ENCODE measurements around the gene ADAM12. TPM values are rescaled to one million over a fixed set of nuclear protein-coding genes. Genes with fewer than 3 reads are reported as not detected.

The ADAM12 gene
- polyA plus RNA-seq, 3 donors = 0.05 TPM; not detected in 2

GRCh38 chr10:126235979-126236851, 152.1 kb downstream of the ADAM12 start:
- no peaks in the 10 kb centered on the region for H3K79me2 ChIP-seq (ENCODE audit: insufficient read depth, low read length)
- no peak overlapping the region for H3K4me3 ChIP-seq (replicated peaks in 1 of 3; ENCODE audit: low read depth in 2 of 3, low read length in 3 of 3)
- no peaks in the 10 kb centered on the region for H4K20me1 ChIP-seq (ENCODE audit: insufficient read depth, low read length)
- TF ChIP-seq, protein P1, sequence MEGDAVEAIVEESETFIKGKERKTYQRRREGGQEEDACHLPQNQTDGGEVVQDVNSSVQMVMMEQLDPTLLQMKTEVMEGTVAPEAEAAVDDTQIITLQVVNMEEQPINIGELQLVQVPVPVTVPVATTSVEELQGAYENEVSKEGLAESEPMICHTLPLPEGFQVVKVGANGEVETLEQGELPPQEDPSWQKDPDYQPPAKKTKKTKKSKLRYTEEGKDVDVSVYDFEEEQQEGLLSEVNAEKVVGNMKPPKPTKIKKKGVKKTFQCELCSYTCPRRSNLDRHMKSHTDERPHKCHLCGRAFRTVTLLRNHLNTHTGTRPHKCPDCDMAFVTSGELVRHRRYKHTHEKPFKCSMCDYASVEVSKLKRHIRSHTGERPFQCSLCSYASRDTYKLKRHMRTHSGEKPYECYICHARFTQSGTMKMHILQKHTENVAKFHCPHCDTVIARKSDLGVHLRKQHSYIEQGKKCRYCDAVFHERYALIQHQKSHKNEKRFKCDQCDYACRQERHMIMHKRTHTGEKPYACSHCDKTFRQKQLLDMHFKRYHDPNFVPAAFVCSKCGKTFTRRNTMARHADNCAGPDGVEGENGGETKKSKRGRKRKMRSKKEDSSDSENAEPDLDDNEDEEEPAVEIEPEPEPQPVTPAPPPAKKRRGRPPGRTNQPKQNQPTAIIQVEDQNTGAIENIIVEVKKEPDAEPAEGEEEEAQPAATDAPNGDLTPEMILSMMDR (IDR thresholded peaks at IDR 0.05) = no peak
- Mint-ChIP-seq H3K4me3 (no peak overlapping the region), H3K36me3 (no peaks in the 10 kb centered on the region), H3K4me1 (no peaks in the 10 kb centered on the region), H3K27me3 (ENCODE audit: low read depth in 3 of 3) (peaks cover 0 to 2% (median 1%) of the 10 kb centered on the region in 3 donors), H3K9me3 (peaks cover 0 to 4% (median 2%) of the 10 kb centered on the region in 7 donors), H3K27ac (no peak overlapping the region)
- H2AFZ ChIP-seq (ENCODE audit: insufficient read depth, low read depth, low read length, poor library complexity, severe bottlenecking) = no peak overlapping the region
- no peak overlapping the region for H3K4me2 ChIP-seq (replicated peaks; ENCODE audit: extremely low read depth, low read length, poor library complexity, severe bottlenecking)
- no peaks in the 10 kb centered on the region for H3K36me3 ChIP-seq (replicated peaks in 1 of 2; ENCODE audit: control insufficient read depth in 1 of 2, insufficient read depth in 2 of 2, low read length in 2 of 2)
- WGBS (ENCODE audit: insufficient coverage) = 95% methylated on average over 12 of the region's 12 CpGs
- H3K27ac ChIP-seq (ENCODE audit: low read depth in 1 of 2, low read length in 2 of 2) = no peak overlapping the region
- H3K9me3 ChIP-seq (replicated peaks in 1 of 2; ENCODE audit: control insufficient read depth in 1 of 2, insufficient read depth in 1 of 2, low read length in 2 of 2) = no peaks in the 10 kb centered on the region
- H3K9ac ChIP-seq (ENCODE audit: insufficient read depth, low read length, poor library complexity, severe bottlenecking) = no peak overlapping the region
- H3K27me3 ChIP-seq (ENCODE audit: control insufficient read depth in 2 of 2, insufficient read depth in 2 of 2, low read length in 2 of 2) = no peaks in the 10 kb centered on the region
- intact Hi-C loops (cut with micrococcal nuclease) = loop anchor here in 1 of 2 donors (10.0 kb wide), 1 partner anchor 1529 kb away; no protein-coding TSS in a partner anchor
- no peaks in the 10 kb centered on the region for H3K4me1 ChIP-seq (ENCODE audit: control insufficient read depth in 1 of 2, insufficient read depth in 2 of 2, low read length in 2 of 2)
- no peak for DNase-seq

- WGBS (ENCODE audit: insufficient coverage) = 93% methylated on average over 21 of the region's 25 CpGs
- TF ChIP-seq, protein P1 (IDR thresholded peaks at IDR 0.05) = no peak
- Histone ChIP-seq H2AFZ (ENCODE audit: insufficient read depth, low read depth, low read length, poor library complexity, severe bottlenecking) (no peak overlapping the region), H3K27me3 (ENCODE audit: control insufficient read depth in 2 of 2, insufficient read depth in 2 of 2, low read length in 2 of 2) (no peaks in the 10 kb centered on the region), H3K4me3 (replicated peaks in 1 of 3; ENCODE audit: low read depth in 2 of 3, low read length in 3 of 3) (no peak overlapping the region), H3K27ac (ENCODE audit: low read depth in 1 of 2, low read length in 2 of 2) (no peak overlapping the region), H3K36me3 (replicated peaks in 1 of 2; ENCODE audit: control insufficient read depth in 1 of 2, insufficient read depth in 2 of 2, low read length in 2 of 2) (no peaks in the 10 kb centered on the region), H3K4me1 (ENCODE audit: control insufficient read depth in 1 of 2, insufficient read depth in 2 of 2, low read length in 2 of 2) (no peaks in the 10 kb centered on the region), H4K20me1 (ENCODE audit: insufficient read depth, low read length) (no peaks in the 10 kb centered on the region), H3K9me3 (replicated peaks in 1 of 2; ENCODE audit: control insufficient read depth in 1 of 2, insufficient read depth in 1 of 2, low read length in 2 of 2) (no peaks in the 10 kb centered on the region), H3K4me2 (replicated peaks; ENCODE audit: extremely low read depth, low read length, poor library complexity, severe bottlenecking) (no peak overlapping the region), H3K9ac (ENCODE audit: insufficient read depth, low read length, poor library complexity, severe bottlenecking) (no peak overlapping the region), H3K79me2 (ENCODE audit: insufficient read depth, low read length) (no peaks in the 10 kb centered on the region)
- H3K9me3 Mint-ChIP-seq = peaks cover 0 to 4% (median 2%) of the 10 kb centered on the region in 7 donors
- no peak overlapping the region for H3K27ac Mint-ChIP-seq
- intact Hi-C loops (cut with micrococcal nuclease) = loop anchor here in 1 of 2 donors (10.0 kb wide), 1 partner anchor 1529 kb away; no protein-coding TSS in a partner anchor
- H3K4me1 Mint-ChIP-seq = no peaks in the 10 kb centered on the region
- no peak for DNase-seq
- no peak overlapping the region for H3K4me3 Mint-ChIP-seq
- peaks cover 0 to 1% (median 0%) of the 10 kb centered on the region in 3 donors for H3K27me3 Mint-ChIP-seq (ENCODE audit: low read depth in 3 of 3)
- H3K36me3 Mint-ChIP-seq = no peaks in the 10 kb centered on the region
These were observed 152.9 kb downstream of the ADAM12 start for GRCh38 chr10:126235091-126235978.
